ENCODE data around the gene STXBP6.
"Not testable (repeated sequence)": the region's sequence is repeated elsewhere in the genome, so short reads cannot be mapped to it uniquely, and the experiment has no call there.

Gene STXBP6

DNA sequence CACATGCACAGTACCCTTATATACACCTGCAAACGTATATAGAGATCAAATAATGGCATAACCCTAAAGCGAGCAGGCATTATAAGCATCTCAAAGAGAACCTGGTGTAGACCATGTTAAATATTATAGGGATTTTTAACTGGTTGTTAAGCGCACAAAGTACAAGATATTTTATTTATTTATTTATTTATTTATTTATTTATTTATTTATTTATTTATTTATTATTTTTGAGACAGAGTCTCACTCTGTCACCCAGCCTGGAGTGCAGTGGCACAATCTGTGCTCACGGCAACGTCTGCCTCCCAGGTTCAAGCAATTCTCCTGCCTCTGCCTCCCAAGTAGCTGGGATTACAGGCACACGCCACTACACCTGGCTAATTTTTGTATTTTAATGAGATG is 87.8 kb downstream of the STXBP6 start:
- not testable (repeated sequence) for DNase-seq; H3K4me1 ChIP-seq (ENCODE audit: control insufficient read depth, insufficient read depth, low read length, poor library complexity, severe bottlenecking); H3K27ac ChIP-seq (ENCODE audit: insufficient read depth, low read length, poor library complexity, severe bottlenecking); H3K4me3 ChIP-seq (ENCODE audit: insufficient read depth, low read depth, low read length, poor library complexity, severe bottlenecking); H3K36me3 ChIP-seq (ENCODE audit: control insufficient read depth, insufficient read depth, low read length); H3K27me3 ChIP-seq (replicated peaks; ENCODE audit: control insufficient read depth, insufficient read depth, low read length, poor library complexity, severe bottlenecking); H3K9me3 ChIP-seq (ENCODE audit: control insufficient read depth, low read length)

DNA sequence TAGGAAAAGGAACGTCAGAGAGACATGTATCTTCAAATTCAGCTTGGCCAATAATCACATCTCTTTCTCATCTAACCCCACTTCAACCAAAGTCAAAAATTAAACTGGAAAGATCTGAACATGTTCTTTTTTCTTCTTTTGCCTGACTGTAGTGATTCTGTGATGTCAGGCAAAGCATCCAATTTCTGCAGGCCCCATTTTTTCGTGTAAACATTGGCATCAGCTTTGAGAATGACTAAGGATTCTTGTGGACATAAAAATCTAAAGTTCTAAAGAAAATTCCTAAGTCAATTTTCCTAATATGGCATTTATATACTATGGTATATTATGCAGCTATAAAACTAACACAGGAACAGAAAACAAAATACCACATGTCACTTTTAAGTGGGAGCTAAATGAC is 89.1 kb downstream of the STXBP6 start:
- H3K27me3 ChIP-seq (replicated peaks; ENCODE audit: control insufficient read depth, insufficient read depth, low read length, poor library complexity, severe bottlenecking): no peaks in the 10 kb centered on the region
- no peaks in the 10 kb centered on the region for H3K9me3 ChIP-seq (ENCODE audit: control insufficient read depth, low read length)
- no peak overlapping the region for H3K4me3 ChIP-seq (ENCODE audit: insufficient read depth, low read depth, low read length, poor library complexity, severe bottlenecking)
- no peaks in the 10 kb centered on the region for H3K36me3 ChIP-seq (ENCODE audit: control insufficient read depth, insufficient read depth, low read length)
- no peak for DNase-seq
- H3K4me1 ChIP-seq (ENCODE audit: control insufficient read depth, insufficient read depth, low read length, poor library complexity, severe bottlenecking): no peaks in the 10 kb centered on the region
- H3K27ac ChIP-seq (ENCODE audit: insufficient read depth, low read length, poor library complexity, severe bottlenecking): no peak overlapping the region

DNA sequence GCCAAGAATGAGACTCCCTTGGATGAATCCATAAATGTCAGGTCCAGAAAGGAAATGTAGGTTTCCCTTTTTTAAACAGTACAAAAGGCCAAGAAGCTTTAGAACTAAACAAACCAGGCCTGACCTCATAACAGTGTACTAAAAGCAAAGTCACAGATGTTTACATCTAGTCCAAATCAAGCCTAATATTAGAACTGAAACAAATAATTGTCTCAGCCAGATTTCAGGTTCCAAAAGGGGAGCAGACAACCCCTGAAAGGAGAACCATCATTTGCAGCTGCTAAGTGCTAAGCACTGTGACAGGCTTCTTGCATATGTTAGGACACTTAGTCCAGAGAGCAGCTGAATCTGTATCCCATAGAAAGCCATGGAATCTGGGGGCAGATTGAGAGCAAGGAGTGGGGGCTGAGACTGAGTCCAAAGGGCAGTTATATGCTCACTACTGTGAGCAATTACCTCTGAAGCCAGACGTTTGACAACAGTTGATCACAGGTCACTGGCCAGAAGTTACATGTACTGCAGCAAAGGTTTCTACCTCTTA is 90.1 kb downstream of the STXBP6 start:
- H3K27ac ChIP-seq (ENCODE audit: insufficient read depth, low read length, poor library complexity, severe bottlenecking): no peak overlapping the region
- H3K27me3 ChIP-seq (replicated peaks; ENCODE audit: control insufficient read depth, insufficient read depth, low read length, poor library complexity, severe bottlenecking): no peaks in the 10 kb centered on the region
- no peaks in the 10 kb centered on the region for H3K9me3 ChIP-seq (ENCODE audit: control insufficient read depth, low read length)
- no peaks in the 10 kb centered on the region for H3K36me3 ChIP-seq (ENCODE audit: control insufficient read depth, insufficient read depth, low read length)
- DNase-seq: no peak
- H3K4me1 ChIP-seq (ENCODE audit: control insufficient read depth, insufficient read depth, low read length, poor library complexity, severe bottlenecking): no peaks in the 10 kb centered on the region
- no peak overlapping the region for H3K4me3 ChIP-seq (ENCODE audit: insufficient read depth, low read depth, low read length, poor library complexity, severe bottlenecking)

DNA sequence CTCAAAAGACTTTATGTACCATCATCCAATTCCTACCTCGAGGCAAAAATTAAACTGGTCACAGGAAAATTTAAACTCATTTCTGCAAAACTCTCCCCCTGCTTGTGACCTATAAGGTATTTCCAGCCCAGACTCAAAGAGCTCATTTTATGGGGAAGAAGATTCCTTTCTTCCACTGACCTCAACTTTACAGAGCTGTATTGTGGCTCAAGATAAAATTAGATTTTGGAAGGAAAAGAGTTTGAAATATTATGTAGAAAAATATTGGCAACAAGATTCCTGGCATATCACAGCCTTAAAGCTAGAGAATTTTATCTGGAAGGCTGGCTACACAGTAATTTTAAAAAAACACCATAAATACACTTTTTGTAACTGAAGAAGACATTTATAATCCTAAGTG is 91.7 kb downstream of the STXBP6 start:
- H3K27me3 ChIP-seq (replicated peaks; ENCODE audit: control insufficient read depth, insufficient read depth, low read length, poor library complexity, severe bottlenecking): no peaks in the 10 kb centered on the region
- no peaks in the 10 kb centered on the region for H3K4me1 ChIP-seq (ENCODE audit: control insufficient read depth, insufficient read depth, low read length, poor library complexity, severe bottlenecking)
- H3K4me3 ChIP-seq (ENCODE audit: insufficient read depth, low read depth, low read length, poor library complexity, severe bottlenecking): no peak overlapping the region
- no peaks in the 10 kb centered on the region for H3K36me3 ChIP-seq (ENCODE audit: control insufficient read depth, insufficient read depth, low read length)
- H3K27ac ChIP-seq (ENCODE audit: insufficient read depth, low read length, poor library complexity, severe bottlenecking): no peak overlapping the region
- DNase-seq: no peak
- no peaks in the 10 kb centered on the region for H3K9me3 ChIP-seq (ENCODE audit: control insufficient read depth, low read length)

DNA sequence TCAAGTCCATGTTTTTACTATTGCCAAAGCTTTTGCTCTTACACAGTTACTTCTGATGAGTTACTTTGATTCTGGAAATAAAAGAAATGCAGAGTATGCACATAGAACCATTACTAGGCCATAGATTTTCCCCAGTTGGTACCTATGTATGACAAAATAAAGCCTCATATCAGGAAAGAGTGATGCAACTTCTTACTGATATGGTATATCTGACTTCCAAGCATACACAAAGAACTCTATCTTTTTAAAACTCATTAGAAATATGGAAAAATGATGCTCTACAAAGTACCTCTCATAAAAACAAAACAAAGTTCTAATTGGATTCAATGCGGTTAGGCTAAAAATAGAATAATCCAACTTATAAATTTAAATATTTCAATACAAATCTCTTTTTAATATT is 92.1 kb downstream of the STXBP6 start:
- no peak overlapping the region for H3K4me3 ChIP-seq (ENCODE audit: insufficient read depth, low read depth, low read length, poor library complexity, severe bottlenecking)
- DNase-seq: no peak
- no peaks in the 10 kb centered on the region for H3K36me3 ChIP-seq (ENCODE audit: control insufficient read depth, insufficient read depth, low read length)
- H3K27me3 ChIP-seq (replicated peaks; ENCODE audit: control insufficient read depth, insufficient read depth, low read length, poor library complexity, severe bottlenecking): no peaks in the 10 kb centered on the region
- H3K9me3 ChIP-seq (ENCODE audit: control insufficient read depth, low read length): no peaks in the 10 kb centered on the region
- no peaks in the 10 kb centered on the region for H3K4me1 ChIP-seq (ENCODE audit: control insufficient read depth, insufficient read depth, low read length, poor library complexity, severe bottlenecking)
- no peak overlapping the region for H3K27ac ChIP-seq (ENCODE audit: insufficient read depth, low read length, poor library complexity, severe bottlenecking)

DNA sequence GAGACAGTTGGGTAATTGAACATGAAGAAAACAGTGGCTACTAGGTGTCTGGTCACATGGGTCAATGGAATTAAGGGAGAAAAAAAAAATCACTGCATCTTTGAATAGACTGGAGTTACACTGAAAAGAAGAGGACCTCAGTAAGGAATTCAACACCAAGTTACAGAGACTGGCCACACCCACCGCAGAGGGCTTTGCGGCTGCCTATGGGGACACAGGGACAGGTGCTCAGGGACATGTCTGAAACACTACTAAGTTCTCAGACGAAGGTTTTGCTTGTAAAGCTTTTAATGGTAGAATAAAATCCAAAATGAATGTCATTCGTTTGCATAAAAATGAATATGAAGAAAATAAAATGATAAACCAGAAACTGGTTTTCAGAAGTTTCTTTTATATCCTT is 93.8 kb downstream of the STXBP6 start:
- Histone ChIP-seq H3K9me3 (ENCODE audit: control insufficient read depth, low read length) (no peaks in the 10 kb centered on the region), H3K27me3 (replicated peaks; ENCODE audit: control insufficient read depth, insufficient read depth, low read length, poor library complexity, severe bottlenecking) (no peaks in the 10 kb centered on the region), H3K36me3 (ENCODE audit: control insufficient read depth, insufficient read depth, low read length) (no peaks in the 10 kb centered on the region), H3K27ac (ENCODE audit: insufficient read depth, low read length, poor library complexity, severe bottlenecking) (no peak overlapping the region), H3K4me3 (ENCODE audit: insufficient read depth, low read depth, low read length, poor library complexity, severe bottlenecking) (no peak overlapping the region), H3K4me1 (ENCODE audit: control insufficient read depth, insufficient read depth, low read length, poor library complexity, severe bottlenecking) (no peaks in the 10 kb centered on the region)
- DNase-seq: no peak

DNA sequence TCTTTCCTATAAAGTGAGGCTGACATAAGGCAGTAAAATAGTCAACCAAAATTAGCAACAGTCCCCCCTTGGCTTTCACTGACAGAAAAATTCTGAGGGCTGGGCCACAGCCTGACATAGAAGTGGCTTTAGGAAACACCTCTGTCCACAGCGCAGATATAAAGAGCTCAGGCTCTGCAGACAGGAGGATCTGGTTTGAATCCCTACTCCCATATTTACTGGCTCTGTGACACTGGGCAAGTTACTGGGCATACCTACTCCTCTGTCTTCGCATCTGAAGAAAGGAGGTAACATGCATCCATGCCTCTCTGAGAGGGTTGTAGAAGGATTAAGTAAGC is 95.3 kb downstream of the STXBP6 start:
- no peak overlapping the region for H3K27ac ChIP-seq (ENCODE audit: insufficient read depth, low read length, poor library complexity, severe bottlenecking)
- no peaks in the 10 kb centered on the region for H3K4me1 ChIP-seq (ENCODE audit: control insufficient read depth, insufficient read depth, low read length, poor library complexity, severe bottlenecking)
- H3K36me3 ChIP-seq (ENCODE audit: control insufficient read depth, insufficient read depth, low read length): no peaks in the 10 kb centered on the region
- no peak for DNase-seq
- no peak overlapping the region for H3K4me3 ChIP-seq (ENCODE audit: insufficient read depth, low read depth, low read length, poor library complexity, severe bottlenecking)
- H3K9me3 ChIP-seq (ENCODE audit: control insufficient read depth, low read length): no peaks in the 10 kb centered on the region
- H3K27me3 ChIP-seq (replicated peaks; ENCODE audit: control insufficient read depth, insufficient read depth, low read length, poor library complexity, severe bottlenecking): no peaks in the 10 kb centered on the region

DNA sequence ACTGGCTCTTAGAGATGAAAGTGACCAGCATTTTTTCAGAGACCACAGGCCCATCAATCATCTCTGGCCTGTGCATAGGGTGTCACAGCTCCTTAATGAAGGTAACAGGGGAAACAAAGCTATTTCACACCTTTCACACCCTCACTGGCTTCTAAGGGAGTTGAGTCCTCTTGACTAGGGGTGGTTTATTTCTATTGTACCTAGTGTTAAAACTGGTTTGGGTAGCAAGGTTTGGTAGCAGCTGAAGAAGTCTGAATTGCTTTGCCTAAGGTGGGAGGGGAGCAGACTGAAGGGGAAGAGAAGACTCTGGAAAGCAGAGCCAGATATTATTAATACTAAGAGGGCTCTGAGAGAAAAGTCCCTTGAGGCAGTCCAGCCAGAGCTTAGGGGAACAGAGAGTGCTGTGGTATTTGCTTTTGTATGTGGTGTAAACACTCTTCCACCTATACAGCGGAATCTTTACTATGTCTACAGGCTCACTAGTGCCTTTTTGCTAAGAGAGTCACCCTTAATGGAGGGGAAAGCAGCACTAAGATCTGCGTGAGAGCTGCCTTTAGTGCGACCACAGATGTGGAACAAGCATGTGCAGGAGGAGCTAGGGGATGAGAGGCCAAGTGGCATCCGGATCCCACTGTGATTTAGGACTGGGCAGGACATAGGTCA is 95.8 kb downstream of the STXBP6 start:
- no peak overlapping the region for H3K27ac ChIP-seq (ENCODE audit: insufficient read depth, low read length, poor library complexity, severe bottlenecking)
- no peak for DNase-seq
- no peaks in the 10 kb centered on the region for H3K4me1 ChIP-seq (ENCODE audit: control insufficient read depth, insufficient read depth, low read length, poor library complexity, severe bottlenecking)
- no peaks in the 10 kb centered on the region for H3K27me3 ChIP-seq (replicated peaks; ENCODE audit: control insufficient read depth, insufficient read depth, low read length, poor library complexity, severe bottlenecking)
- no peaks in the 10 kb centered on the region for H3K36me3 ChIP-seq (ENCODE audit: control insufficient read depth, insufficient read depth, low read length)
- no peaks in the 10 kb centered on the region for H3K9me3 ChIP-seq (ENCODE audit: control insufficient read depth, low read length)
- no peak overlapping the region for H3K4me3 ChIP-seq (ENCODE audit: insufficient read depth, low read depth, low read length, poor library complexity, severe bottlenecking)

DNA sequence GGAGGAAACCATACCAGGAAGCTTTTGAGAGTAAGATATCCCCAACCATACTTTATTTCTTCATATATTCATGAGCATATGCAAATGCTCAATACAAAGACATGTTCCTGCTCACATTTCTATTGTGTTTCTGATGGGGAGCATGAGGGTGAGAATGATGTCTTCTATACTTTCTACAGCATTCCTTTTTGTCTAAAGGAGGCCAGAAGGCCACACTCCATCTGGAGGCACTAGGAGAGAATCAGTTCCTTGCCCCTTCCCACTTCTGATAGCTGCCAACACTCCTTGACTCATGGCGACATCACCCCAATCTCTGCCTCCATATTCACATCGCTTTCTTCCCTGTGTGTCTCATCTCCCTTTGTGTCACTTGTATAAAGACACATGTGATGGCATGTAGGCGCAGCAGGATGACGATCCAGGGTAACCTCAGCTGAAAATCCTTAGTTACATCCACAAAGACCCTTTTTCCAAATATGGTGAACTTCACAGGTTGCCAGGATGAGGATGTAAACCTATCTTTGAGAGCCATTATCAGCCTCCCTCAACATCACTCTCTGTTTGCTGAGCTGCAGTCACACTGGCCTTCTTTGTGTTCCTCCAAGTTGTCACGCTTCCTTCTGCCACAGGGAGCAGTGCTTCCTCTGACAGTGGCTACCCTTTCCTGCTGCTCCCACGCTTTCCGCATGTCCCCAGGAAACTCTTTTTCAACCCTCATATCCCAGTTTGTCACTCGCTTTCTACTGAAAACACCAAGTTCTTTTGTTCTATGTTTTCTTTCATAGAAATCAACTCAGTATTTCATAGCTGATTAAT is 96.9 kb downstream of the STXBP6 start:
- Histone ChIP-seq H3K27me3 (replicated peaks; ENCODE audit: control insufficient read depth, insufficient read depth, low read length, poor library complexity, severe bottlenecking) (no peaks in the 10 kb centered on the region), H3K9me3 (ENCODE audit: control insufficient read depth, low read length) (no peaks in the 10 kb centered on the region), H3K27ac (ENCODE audit: insufficient read depth, low read length, poor library complexity, severe bottlenecking) (no peak overlapping the region), H3K4me3 (ENCODE audit: insufficient read depth, low read depth, low read length, poor library complexity, severe bottlenecking) (no peak overlapping the region), H3K36me3 (ENCODE audit: control insufficient read depth, insufficient read depth, low read length) (no peaks in the 10 kb centered on the region), H3K4me1 (ENCODE audit: control insufficient read depth, insufficient read depth, low read length, poor library complexity, severe bottlenecking) (no peaks in the 10 kb centered on the region)
- no peak for DNase-seq

DNA sequence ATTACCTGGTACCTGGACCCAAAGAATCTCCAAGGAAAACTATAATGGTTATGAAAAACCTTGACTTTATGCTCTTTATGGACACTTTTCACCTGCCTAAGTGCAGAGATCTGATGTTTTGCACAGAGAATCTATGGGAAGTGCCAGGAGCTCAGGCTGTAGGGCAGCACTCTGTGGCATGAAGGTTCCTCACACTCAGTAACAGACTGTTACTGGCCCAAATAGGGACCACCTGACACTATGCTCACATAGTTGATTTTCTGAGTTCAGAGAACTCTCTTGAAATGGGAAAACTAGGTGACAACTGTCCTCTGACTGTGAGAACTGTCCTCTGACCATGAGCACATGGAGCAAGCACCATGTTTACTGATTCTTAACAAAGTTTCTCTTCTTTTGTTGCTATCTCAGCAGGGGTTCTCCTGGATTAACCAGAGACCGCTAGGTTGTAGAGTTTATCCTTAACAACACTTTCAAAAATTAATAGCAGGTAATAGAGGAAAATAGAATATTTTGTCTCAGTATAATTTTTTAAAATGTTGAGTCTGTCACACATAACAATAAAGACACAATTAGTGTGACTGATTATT is 101.6 kb downstream of the STXBP6 start:
- Histone ChIP-seq H3K9me3 (ENCODE audit: control insufficient read depth, low read length) (no peaks in the 10 kb centered on the region), H3K27ac (ENCODE audit: insufficient read depth, low read length, poor library complexity, severe bottlenecking) (no peak overlapping the region), H3K4me3 (ENCODE audit: insufficient read depth, low read depth, low read length, poor library complexity, severe bottlenecking) (no peak overlapping the region), H3K27me3 (replicated peaks; ENCODE audit: control insufficient read depth, insufficient read depth, low read length, poor library complexity, severe bottlenecking) (no peaks in the 10 kb centered on the region), H3K4me1 (ENCODE audit: control insufficient read depth, insufficient read depth, low read length, poor library complexity, severe bottlenecking) (no peaks in the 10 kb centered on the region), H3K36me3 (ENCODE audit: control insufficient read depth, insufficient read depth, low read length) (no peaks in the 10 kb centered on the region)
- DNase-seq: no peak

Data from effector memory CD4-positive, alpha-beta T cell (primary cell).